Activated CD4-positive, alpha-beta T cell treated with anti-CD3 and anti-CD28 coated beads for 4 hours (primary cell): ENCODE results near the gene B4GAT1.

ENCODE experiments used
- DNase-seq, 2 donors: peaks; one replicate each; pipeline ENCODE4 v3.0.0-alpha.2; 2020

The B4GAT1 gene

DNA sequence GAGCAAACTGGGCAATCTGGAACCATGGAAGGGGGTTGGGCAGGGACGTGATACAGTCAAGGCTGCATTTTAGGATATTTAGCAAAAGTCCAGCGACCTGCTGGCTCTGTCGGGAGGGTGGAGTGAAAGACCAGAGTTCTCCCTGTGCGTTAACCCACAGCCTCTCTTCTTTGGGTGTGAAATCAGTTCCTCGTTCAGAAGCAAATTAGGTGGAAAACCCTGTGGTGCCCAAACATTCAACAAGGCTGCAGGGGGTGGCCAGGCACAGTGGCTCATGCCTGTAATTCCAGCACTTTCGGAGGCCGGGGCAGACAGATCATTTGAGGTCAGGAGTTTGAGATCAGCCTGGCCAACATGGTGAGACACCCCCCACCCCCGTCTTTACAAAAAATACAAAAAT, 49.8 kb downstream of the B4GAT1 start:
- DNase-seq = no peak
